H9 (cell line): ENCODE data around the gene AMIGO1. TPM values are rescaled to one million over a fixed set of nuclear protein-coding genes. Genes with fewer than 3 reads are reported as not detected.

Source experiments
- DNase-seq: peaks from one replicate; pipeline ENCODE4 v3.0.0-alpha.2; 2017
- H2AFZ ChIP-seq: one replicate; pipeline ENCODE4 v1.6.1; 2013; ENCODE audit warnings: mild to moderate bottlenecking, low read length, control low read depth, moderate library complexity
- H2AK5ac ChIP-seq: 2 replicates; pipeline ENCODE4 v1.6.1; 2013; ENCODE audit warnings: low read length, control low read depth, mixed read lengths; ENCODE audit not compliant: insufficient read length
- H2BK120ac ChIP-seq: one replicate; pipeline ENCODE4 v1.6.1; 2013; ENCODE audit warnings: low read depth, mild to moderate bottlenecking, low read length, control low read depth, inconsistent platforms; ENCODE audit not compliant: poor library complexity, severe bottlenecking
- H2BK12ac ChIP-seq: 2 replicates; pipeline ENCODE4 v1.6.1; 2013; ENCODE audit warnings: low read length, control low read depth, mixed read lengths, low read depth; ENCODE audit not compliant: insufficient read length
- H2BK15ac ChIP-seq: 2 replicates; pipeline ENCODE4 v1.6.1; 2013; ENCODE audit warnings: low read depth, low read length, control low read depth
- H2BK20ac ChIP-seq: one replicate; pipeline ENCODE4 v1.6.1; 2013; ENCODE audit warnings: low read depth, mild to moderate bottlenecking, low read length, control low read depth, inconsistent platforms; ENCODE audit not compliant: poor library complexity, severe bottlenecking
- H2BK5ac ChIP-seq: 2 replicates; pipeline ENCODE4 v1.6.1; 2013; ENCODE audit warnings: low read length, control low read depth, mixed read lengths; ENCODE audit not compliant: insufficient read length
- H3K14ac ChIP-seq: 2 replicates; pipeline ENCODE4 v1.6.1; 2013; ENCODE audit warnings: low read length, control low read depth; ENCODE audit not compliant: insufficient read depth
- H3K18ac ChIP-seq: 2 replicates; pipeline ENCODE4 v1.6.1; 2013; ENCODE audit warnings: low read depth, mild to moderate bottlenecking, mixed read lengths, low read length, control low read depth; ENCODE audit not compliant: insufficient read length
- H3K23ac ChIP-seq: 2 replicates; pipeline ENCODE4 v1.6.1; 2013; ENCODE audit warnings: low read length, control low read depth, mixed read lengths, low read depth; ENCODE audit not compliant: insufficient read length
- H3K23me2 ChIP-seq: 2 replicates; pipeline ENCODE4 v1.6.1; 2013; ENCODE audit warnings: low read depth, mild to moderate bottlenecking, mixed read lengths, low read length, control low read depth; ENCODE audit not compliant: insufficient read length, poor library complexity, severe bottlenecking
- H3K27ac ChIP-seq: 2 replicates; pipeline ENCODE4 v1.5.1; 2013; ENCODE audit warnings: low read length, control low read depth, mixed read lengths, low read depth; ENCODE audit not compliant: insufficient read length
- H3K27me3 ChIP-seq: 2 replicates; pipeline ENCODE4 v1.6.1; 2013; ENCODE audit warnings: low read length, control low read depth, inconsistent platforms; ENCODE audit not compliant: insufficient read depth
- H3K4ac ChIP-seq: 2 replicates; pipeline ENCODE4 v1.6.1; 2013; ENCODE audit warnings: low read depth, mild to moderate bottlenecking, control low read depth, inconsistent platforms, low read length, moderate library complexity
- H3K4me1 ChIP-seq: 2 replicates; pipeline ENCODE4 v1.6.1; 2013; ENCODE audit warnings: low read length, control low read depth, inconsistent platforms; ENCODE audit not compliant: insufficient read depth
- H3K4me2 ChIP-seq: 2 replicates; pipeline ENCODE4 v1.6.1; 2013; ENCODE audit warnings: low read length, control low read depth, mixed read lengths; ENCODE audit not compliant: insufficient read length, insufficient read depth
- H3K56ac ChIP-seq: 2 replicates; pipeline ENCODE4 v1.6.1; 2013; ENCODE audit warnings: low read depth, mild to moderate bottlenecking, mixed read lengths, low read length, control low read depth; ENCODE audit not compliant: insufficient read length
- H3K79me1 ChIP-seq: 2 replicates; pipeline ENCODE4 v1.6.1; 2013; ENCODE audit warnings: low read depth, mild to moderate bottlenecking, moderate library complexity, low read length, control low read depth, inconsistent platforms; ENCODE audit not compliant: insufficient read depth, poor library complexity, severe bottlenecking
- H3K79me2 ChIP-seq: 2 replicates; pipeline ENCODE4 v1.6.1; 2013; ENCODE audit warnings: low read length, control low read depth, inconsistent platforms; ENCODE audit not compliant: insufficient read depth
- H3K9ac ChIP-seq: 2 replicates; pipeline ENCODE4 v1.6.1; 2013; ENCODE audit warnings: low read length, control low read depth, mixed read lengths; ENCODE audit not compliant: insufficient read length; ENCODE audit errors: extremely low read depth
- H3K9me3 ChIP-seq: one replicate; pipeline ENCODE4 v1.6.1; 2013; ENCODE audit warnings: low read depth, low read length, inconsistent platforms; ENCODE audit not compliant: control insufficient read depth
- H3T11ph ChIP-seq: one replicate; pipeline ENCODE4 v1.6.1; 2013; ENCODE audit warnings: mild to moderate bottlenecking, low read length, control low read depth, inconsistent platforms
- H4K20me1 ChIP-seq: one replicate; pipeline ENCODE4 v1.6.1; 2013; ENCODE audit not compliant: control insufficient read depth, insufficient read length, insufficient read depth
- H4K5ac ChIP-seq: 2 replicates; pipeline ENCODE4 v1.6.1; 2013; ENCODE audit warnings: low read depth, mild to moderate bottlenecking, mixed read lengths, low read length, control low read depth; ENCODE audit not compliant: insufficient read length
- H4K8ac ChIP-seq: replicated peaks from 2 replicates; pipeline ENCODE4 v1.6.1; 2013; ENCODE audit warnings: low read length, control low read depth, mixed read lengths, low read depth; ENCODE audit not compliant: insufficient read length
- H4K91ac ChIP-seq: 2 replicates; pipeline ENCODE4 v1.6.1; 2013; ENCODE audit warnings: low read depth, mild to moderate bottlenecking, moderate library complexity, mixed read lengths, low read length, control low read depth; ENCODE audit not compliant: insufficient read length
- H3K27ac Mint-ChIP-seq, 3 experiments: 2 replicates in 2 of 3; 3 replicates in 1 of 3; pipeline ENCODE4 v1.8.0; 2020 to 2021; ENCODE audit warnings: mixed read lengths in 3 of 3, mild to moderate bottlenecking in 1 of 3, moderate library complexity in 1 of 3
- H3K27me3 Mint-ChIP-seq: 2 replicates; pipeline ENCODE4 v1.8.0; 2021; ENCODE audit warnings: low read depth, mild to moderate bottlenecking, moderate library complexity, mixed read lengths
- H3K36me3 Mint-ChIP-seq, 3 experiments: 2 replicates in 2 of 3; 3 replicates in 1 of 3; pipeline ENCODE4 v1.8.0; 2020 to 2021; ENCODE audit warnings: low read depth in 3 of 3, mixed read lengths in 3 of 3; ENCODE audit not compliant: insufficient read depth in 1 of 3
- H3K4me1 Mint-ChIP-seq, 2 experiments: 2 replicates each; pipeline ENCODE4 v1.8.0; 2020; ENCODE audit warnings: mixed read lengths in 2 of 2
- H3K4me3 Mint-ChIP-seq, 2 experiments: 2 replicates in 1 of 2; 3 replicates in 1 of 2; pipeline ENCODE4 v1.8.0; 2020 to 2021; ENCODE audit warnings: mild to moderate bottlenecking in 2 of 2, mixed read lengths in 2 of 2, moderate library complexity in 1 of 2
- H3K9me3 Mint-ChIP-seq, 2 experiments: 2 replicates in 1 of 2; 3 replicates in 1 of 2; pipeline ENCODE4 v1.8.0; 2020; ENCODE audit warnings: mild to moderate bottlenecking in 2 of 2, mixed read lengths in 2 of 2, moderate library complexity in 1 of 2
- WGBS: extraction: QIAGEN DNeasy Blood & Tissue Kit; methylation state at CpG from one replicate; pipeline ENCODE4 v1.1.7; 2013; ENCODE audit warnings: missing lambda C conversion rate, low lambda C conversion rate, mixed read lengths; ENCODE audit not compliant: insufficient read length; ENCODE audit errors: extremely low coverage; 5-methylcytosine and 5-hydroxymethylcytosine counted together
- total RNA-seq: library from RNA; stranded (reverse); gene quantifications from 2 replicates; pipeline ENCODE4 v1.2.1, GENCODE V29; 2021
- TF ChIP-seq, protein P1 (sequence below): fragments of 200-600 bp; sonication (generic); conservative IDR thresholded peaks from 3 replicates; pipeline ENCODE4 v1.8.0; 2021; ENCODE audit warnings: antibody characterized with exemption, mild to moderate bottlenecking

The AMIGO1 gene
- total RNA-seq, 1 experiment from 2014 or later, result 4.1 TPM

GRCh38 chr1:109499081-109499480 lies 10.4 kb downstream of the AMIGO1 start:
- Histone ChIP-seq H2AK5ac (no peak overlapping the region), H2AFZ (no peak overlapping the region), H3K4me1 (peaks cover 2% of the 10 kb centered on the region; the same call in 1 of the 2 replicates), H4K8ac (no peak overlapping the region), H3K27me3 (no peaks in the 10 kb centered on the region), H3K23ac (no peak overlapping the region), H2BK5ac (no peak overlapping the region), H3K18ac (no peak overlapping the region), H4K91ac (no peak overlapping the region), H3K4me2 (no peak overlapping the region), H4K5ac (no peak overlapping the region), H2BK20ac (no peak overlapping the region), H3K56ac (no peak overlapping the region), H3K4ac (no peak overlapping the region), H3K23me2 (no peaks in the 10 kb centered on the region), H3K27ac (no peak overlapping the region), H3K14ac (no peak overlapping the region), H3K79me2 (no peaks in the 10 kb centered on the region), H2BK12ac (no peak overlapping the region), H3T11ph (no peak overlapping the region), H2BK120ac (no peak overlapping the region), H3K9ac (no peak overlapping the region), H4K20me1 (no peaks in the 10 kb centered on the region), H3K9me3 (no peaks in the 10 kb centered on the region), H2BK15ac (no peak overlapping the region), H3K79me1 (no peaks in the 10 kb centered on the region)
- no peaks in the 10 kb centered on the region for H3K27me3 Mint-ChIP-seq
- no CpG with 5 or more reads among the region's 7 CpGs for WGBS
- no peak overlapping the region; a peak in 1 of 5 replicates for H3K4me3 Mint-ChIP-seq
- no peak overlapping the region for H3K27ac Mint-ChIP-seq
- H3K4me1 Mint-ChIP-seq, result peaks cover 17 to 20% of the 10 kb centered on the region in 2 experiments
- no peaks in the 10 kb centered on the region for H3K9me3 Mint-ChIP-seq
- DNase-seq, result no peak
- TF ChIP-seq, protein P1, sequence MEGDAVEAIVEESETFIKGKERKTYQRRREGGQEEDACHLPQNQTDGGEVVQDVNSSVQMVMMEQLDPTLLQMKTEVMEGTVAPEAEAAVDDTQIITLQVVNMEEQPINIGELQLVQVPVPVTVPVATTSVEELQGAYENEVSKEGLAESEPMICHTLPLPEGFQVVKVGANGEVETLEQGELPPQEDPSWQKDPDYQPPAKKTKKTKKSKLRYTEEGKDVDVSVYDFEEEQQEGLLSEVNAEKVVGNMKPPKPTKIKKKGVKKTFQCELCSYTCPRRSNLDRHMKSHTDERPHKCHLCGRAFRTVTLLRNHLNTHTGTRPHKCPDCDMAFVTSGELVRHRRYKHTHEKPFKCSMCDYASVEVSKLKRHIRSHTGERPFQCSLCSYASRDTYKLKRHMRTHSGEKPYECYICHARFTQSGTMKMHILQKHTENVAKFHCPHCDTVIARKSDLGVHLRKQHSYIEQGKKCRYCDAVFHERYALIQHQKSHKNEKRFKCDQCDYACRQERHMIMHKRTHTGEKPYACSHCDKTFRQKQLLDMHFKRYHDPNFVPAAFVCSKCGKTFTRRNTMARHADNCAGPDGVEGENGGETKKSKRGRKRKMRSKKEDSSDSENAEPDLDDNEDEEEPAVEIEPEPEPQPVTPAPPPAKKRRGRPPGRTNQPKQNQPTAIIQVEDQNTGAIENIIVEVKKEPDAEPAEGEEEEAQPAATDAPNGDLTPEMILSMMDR, result no peak
- peaks cover 0 to 11% (median 5%) of the 10 kb centered on the region in 3 experiments; a peak in 5 of 7 replicates for H3K36me3 Mint-ChIP-seq
